RWPE1 (cell line): ENCODE data around the gene DGKH.
"Not testable (repeated sequence)": the region's sequence is repeated elsewhere in the genome, so short reads cannot be mapped to it uniquely, and the experiment has no call there.

Experiments
- CTCF ChIA-PET: fragments of 350-600 bp; sonication (Branson Sonifier 250); formaldehyde crosslinking; extraction: SDS; loops from one replicate; lab custom pipeline; 2021; lab: Yijun Ruan, JAX
- POLR2A ChIA-PET: fragments of 400-600 bp; formaldehyde crosslinking; extraction: SDS; loops from one replicate; lab custom pipeline; 2020; ENCODE audit warnings: antibody characterized with exemption; ENCODE audit not compliant: low non-redundant PET; lab: Yijun Ruan, JAX
- DNase-seq: peaks from one replicate; pipeline ENCODE4 v3.0.0; 2012; ENCODE audit warnings: low spot score
- H3K27ac ChIP-seq: fragments of 450-650 bp; 2 replicates; pipeline ENCODE4 v1.5.1; 2017
- CTCF ChIP-seq: fragments of 450-650 bp; conservative IDR thresholded peaks from 2 replicates; pipeline ENCODE4 v1.5.1; 2017; ENCODE audit warnings: low read depth, mild to moderate bottlenecking

DGKH gene

GRCh38 chr13:42219051-42219450, 170.6 kb downstream of the DGKH start:
- ChIA-PET POLR2A (no interaction called here), CTCF (no interaction called here)
- no peak for DNase-seq
- no peak overlapping the region for H3K27ac ChIP-seq
- no peak for TF ChIP-seq CTCF

- POLR2A ChIA-PET, result no interaction called here
- DNase-seq, result no peak
- CTCF ChIA-PET, result no interaction called here
- no peak overlapping the region for H3K27ac ChIP-seq
- TF ChIP-seq CTCF, result no peak
These were observed 171.4 kb downstream of the DGKH start for GRCh38 chr13:42219876-42220275.

- CTCF ChIA-PET, result interaction anchor here (0.5 to 0.6 kb wide), 2 partner anchors 33 to 1658 kb away, joined by 3 read pairs; partner anchors contain the start of gene CCDC122
- DNase-seq, result no peak
- H3K27ac ChIP-seq, result no peak overlapping the region
- TF ChIP-seq CTCF, result no peak
- POLR2A ChIA-PET, result no interaction called here
These were observed 172.8 kb downstream of the DGKH start for GRCh38 chr13:42221121-42221765.

GRCh38 chr13:42223681-42224080, 175.2 kb downstream of the DGKH start:
- CTCF ChIA-PET, result interaction anchor here (0.7 kb wide), 1 partner anchor 25 kb away, joined by 4 read pairs; no protein-coding TSS in a partner anchor
- DNase-seq, result no peak
- no peak overlapping the region for H3K27ac ChIP-seq
- POLR2A ChIA-PET, result no interaction called here
- no peak for TF ChIP-seq CTCF

- ChIA-PET CTCF (no interaction called here), POLR2A (no interaction called here)
- H3K27ac ChIP-seq, result no peak overlapping the region
- TF ChIP-seq CTCF, result no peak
- DNase-seq, result no peak
These were observed 176.6 kb downstream of the DGKH start for GRCh38 chr13:42225051-42225450.

- POLR2A ChIA-PET, H3K27ac ChIP-seq, DNase-seq: not testable (repeated sequence)
- CTCF ChIA-PET, result interaction anchor here (0.6 kb wide), 1 partner anchor 880 kb away, joined by 4 read pairs; no protein-coding TSS in a partner anchor
These were observed 178.3 kb downstream of the DGKH start for GRCh38 chr13:42226759-42227158.

GRCh38 chr13:42228527-42228926, 180.1 kb downstream of the DGKH start:
- ChIA-PET CTCF (no interaction called here), POLR2A (interaction anchor here (0.6 kb wide), 1 partner anchor 10 kb away, joined by 11 read pairs; no protein-coding TSS in a partner anchor)
- H3K27ac ChIP-seq, result no peak overlapping the region

More at GRCh38 chr13:42228527-42228926, 180.1 kb downstream of the DGKH start:
- DNase-seq, result no peak
- no peak for TF ChIP-seq CTCF
